A673 (cell line): Measurements from ENCODE around the gene TTI1.

Experiments used
- CTCF ChIP-seq: fragments of 300-800, 200-600 bp; sonication (generic); conservative IDR thresholded peaks from 2 replicates; pipeline ENCODE4 v1.5.1; 2017; ENCODE audit warnings: low read depth, mild to moderate bottlenecking, antibody characterized with exemption, low read length, moderate library complexity, mixed read lengths
- EZH2 ChIP-seq: fragments of 200-600 bp; sonication (generic); IDR thresholded peaks from 2 replicates; pipeline ENCODE4 v1.6.1; 2017; ENCODE audit warnings: borderline replicate concordance, low read depth, mild to moderate bottlenecking, mixed read lengths, antibody characterized with exemption, low read length; ENCODE audit not compliant: poor library complexity, severe bottlenecking

GRCh38 chr20:38052870-38053269 is 19.6 kb upstream of the TTI1 start:
- TF ChIP-seq CTCF (no peak), EZH2 (no peak)
